Measurements from ENCODE around the gene BGN.

DNA sequence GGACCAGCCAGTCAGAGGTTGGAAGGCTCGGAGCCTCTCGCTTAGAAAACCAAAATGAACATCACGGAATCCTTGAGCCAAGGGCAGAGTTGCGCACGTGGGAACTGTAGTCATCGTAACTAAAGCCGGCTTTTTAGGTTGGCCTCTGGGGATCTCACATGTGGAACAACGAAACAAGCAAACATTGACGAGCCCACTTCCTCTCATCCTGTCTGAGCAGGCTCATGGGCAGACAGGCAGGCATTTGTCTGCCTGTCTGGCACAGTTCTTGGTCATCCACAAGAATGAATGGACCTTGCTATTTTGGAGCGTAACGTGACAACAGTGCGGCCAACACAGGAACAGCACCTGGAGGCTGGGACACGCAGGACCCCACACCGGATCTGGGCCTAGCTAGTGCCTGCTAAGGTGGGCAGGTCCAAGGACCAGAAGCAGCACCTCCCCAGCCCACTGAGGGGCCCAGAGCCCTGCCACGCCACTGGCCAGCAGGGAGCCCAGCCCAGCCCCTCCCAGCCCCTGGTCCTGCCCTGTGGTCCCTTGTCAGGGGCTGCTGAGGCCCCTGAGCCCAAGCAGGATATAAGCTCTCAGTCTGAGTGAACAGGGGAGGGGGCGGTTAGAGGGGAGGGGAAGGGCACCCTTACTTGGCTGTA is 39.8 kb upstream of the BGN start:
- TF ChIP-seq POLR2AphosphoS2 (IDR thresholded peaks at IDR 0.05; ENCODE audit: low read depth, low read length): no peak
- no peak for TF ChIP-seq EP300 (IDR thresholded peaks at IDR 0.05; ENCODE audit: borderline replicate concordance in 1 of 2, control insufficient read depth in 1 of 2, low read depth in 2 of 2, low read length in 2 of 2)
- TF ChIP-seq, protein P1, sequence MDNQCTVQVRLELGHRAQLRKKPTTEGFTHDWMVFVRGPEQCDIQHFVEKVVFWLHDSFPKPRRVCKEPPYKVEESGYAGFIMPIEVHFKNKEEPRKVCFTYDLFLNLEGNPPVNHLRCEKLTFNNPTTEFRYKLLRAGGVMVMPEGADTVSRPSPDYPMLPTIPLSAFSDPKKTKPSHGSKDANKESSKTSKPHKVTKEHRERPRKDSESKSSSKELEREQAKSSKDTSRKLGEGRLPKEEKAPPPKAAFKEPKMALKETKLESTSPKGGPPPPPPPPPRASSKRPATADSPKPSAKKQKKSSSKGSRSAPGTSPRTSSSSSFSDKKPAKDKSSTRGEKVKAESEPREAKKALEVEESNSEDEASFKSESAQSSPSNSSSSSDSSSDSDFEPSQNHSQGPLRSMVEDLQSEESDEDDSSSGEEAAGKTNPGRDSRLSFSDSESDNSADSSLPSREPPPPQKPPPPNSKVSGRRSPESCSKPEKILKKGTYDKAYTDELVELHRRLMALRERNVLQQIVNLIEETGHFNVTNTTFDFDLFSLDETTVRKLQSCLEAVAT (IDR thresholded peaks at IDR 0.05): no peak

Measured in GM12878 (cell line).